SK-N-SH treated with all-trans-retinoic acid at 6 μM for 48 hours (cell line): Measurements from ENCODE around the gene BAK1.

Source experiments
- ATAC-seq: fragments of 200-7000 bp; cut with Tn5 transposase; 3 replicates; pipeline ENCODE4 v1.9.1; 2020; ENCODE audit warnings: mild to moderate bottlenecking, moderate library complexity
- ARNTL ChIP-seq: fragments of 450-650 bp; formaldehyde crosslinking; IDR thresholded peaks from 2 replicates; pipeline ENCODE4 v1.5.0; 2020; ENCODE audit warnings: low read depth, mild to moderate bottlenecking, moderate library complexity, borderline replicate concordance
- BACH2 ChIP-seq: fragments of 250-450 bp; sonication (Bioruptor Pico); IDR thresholded peaks from 2 replicates; pipeline ENCODE4 v1.9.0; 2021; ENCODE audit warnings: mild to moderate bottlenecking, borderline replicate concordance
- CSDC2 ChIP-seq: fragments of 250-450 bp; sonication (Bioruptor Pico); IDR thresholded peaks from 2 replicates; pipeline ENCODE4 v1.5.0; 2020; ENCODE audit warnings: mild to moderate bottlenecking, moderate library complexity
- GLIS3 ChIP-seq: fragments of 250-450 bp; sonication (Bioruptor Pico); IDR thresholded peaks from 2 replicates; pipeline ENCODE4 v1.5.0; 2020; ENCODE audit warnings: mild to moderate bottlenecking, moderate library complexity
- ISL1 ChIP-seq: fragments of 250-450 bp; sonication (Bioruptor Pico); IDR thresholded peaks from 2 replicates; pipeline ENCODE4 v2.1.2; 2022; ENCODE audit warnings: mild to moderate bottlenecking, moderate library complexity
- OSR1 ChIP-seq: fragments of 250-450 bp; sonication (Bioruptor Pico); IDR thresholded peaks from 2 replicates; pipeline ENCODE4 v1.8.0; 2022; ENCODE audit warnings: moderate library complexity, mild to moderate bottlenecking, inconsistent platforms
- RARB ChIP-seq: fragments of 250-450 bp; sonication (Bioruptor Pico); IDR thresholded peaks from 2 replicates; pipeline ENCODE4 v1.8.0; 2021; ENCODE audit warnings: mild to moderate bottlenecking, moderate library complexity
- SNAI2 ChIP-seq: fragments of 250-450 bp; sonication (Bioruptor Pico); IDR thresholded peaks from 2 replicates; pipeline ENCODE4 v1.5.0; 2020; ENCODE audit warnings: mild to moderate bottlenecking, moderate library complexity
- ZFP3 ChIP-seq: fragments of 250-450 bp; sonication (Bioruptor Pico); IDR thresholded peaks from 2 replicates; pipeline ENCODE4 v1.5.0; 2020; ENCODE audit warnings: mild to moderate bottlenecking, moderate library complexity
- ZNF565 ChIP-seq: fragments of 450-650 bp; formaldehyde crosslinking; conservative IDR thresholded peaks from 2 replicates; pipeline ENCODE4 v1.5.0; 2020; ENCODE audit warnings: low read depth, mild to moderate bottlenecking, moderate library complexity
- ZNF70 ChIP-seq: fragments of 450-650 bp; formaldehyde crosslinking; IDR thresholded peaks from 2 replicates; pipeline ENCODE4 v1.5.0; 2020; ENCODE audit warnings: mild to moderate bottlenecking, moderate library complexity
- TF ChIP-seq, protein P1 (sequence below): fragments of 250-450 bp; sonication (Bioruptor Pico); IDR thresholded peaks from 2 replicates; pipeline ENCODE4 v1.5.1; 2021; ENCODE audit warnings: mild to moderate bottlenecking, moderate library complexity
- TF ChIP-seq, protein P2 (sequence below): fragments of 250-450 bp; sonication (Bioruptor Pico); IDR thresholded peaks from 2 replicates; pipeline ENCODE4 v1.5.0; 2020; ENCODE audit warnings: mild to moderate bottlenecking, moderate library complexity
- TF ChIP-seq, protein P3 (sequence below): fragments of 250-450 bp; sonication (Bioruptor Pico); IDR thresholded peaks from 2 replicates; pipeline ENCODE4 v1.5.1; 2020; ENCODE audit warnings: low read depth, mild to moderate bottlenecking, moderate library complexity

BAK1 gene

DNA sequence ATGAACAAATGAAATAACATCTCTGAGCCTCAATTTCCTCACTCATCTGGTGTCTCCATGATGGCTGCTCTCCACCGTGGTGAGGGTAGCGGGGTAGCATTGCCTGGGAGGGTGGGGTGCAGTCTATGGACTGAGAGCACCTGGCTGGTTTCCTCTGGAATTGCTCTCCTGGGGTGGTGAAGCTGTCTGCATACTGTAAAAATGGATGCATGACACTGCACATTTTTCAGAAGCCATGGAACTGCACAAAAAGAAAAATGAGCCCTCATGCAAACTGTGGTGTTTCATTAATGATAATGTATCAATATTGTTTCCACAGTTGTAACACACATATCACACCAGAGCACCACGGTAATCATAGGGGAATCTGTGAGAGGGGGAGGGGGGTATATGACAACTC is 28.9 kb upstream of the BAK1 start (continued):
- TF ChIP-seq, protein P1, sequence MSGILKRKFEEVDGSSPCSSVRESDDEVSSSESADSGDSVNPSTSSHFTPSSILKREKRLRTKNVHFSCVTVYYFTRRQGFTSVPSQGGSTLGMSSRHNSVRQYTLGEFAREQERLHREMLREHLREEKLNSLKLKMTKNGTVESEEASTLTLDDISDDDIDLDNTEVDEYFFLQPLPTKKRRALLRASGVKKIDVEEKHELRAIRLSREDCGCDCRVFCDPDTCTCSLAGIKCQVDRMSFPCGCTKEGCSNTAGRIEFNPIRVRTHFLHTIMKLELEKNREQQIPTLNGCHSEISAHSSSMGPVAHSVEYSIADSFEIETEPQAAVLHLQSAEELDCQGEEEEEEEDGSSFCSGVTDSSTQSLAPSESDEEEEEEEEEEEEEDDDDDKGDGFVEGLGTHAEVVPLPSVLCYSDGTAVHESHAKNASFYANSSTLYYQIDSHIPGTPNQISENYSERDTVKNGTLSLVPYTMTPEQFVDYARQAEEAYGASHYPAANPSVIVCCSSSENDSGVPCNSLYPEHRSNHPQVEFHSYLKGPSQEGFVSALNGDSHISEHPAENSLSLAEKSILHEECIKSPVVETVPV: no peak
- no peak for TF ChIP-seq CSDC2
- TF ChIP-seq, all 23 proteins: peak for 0

DNA sequence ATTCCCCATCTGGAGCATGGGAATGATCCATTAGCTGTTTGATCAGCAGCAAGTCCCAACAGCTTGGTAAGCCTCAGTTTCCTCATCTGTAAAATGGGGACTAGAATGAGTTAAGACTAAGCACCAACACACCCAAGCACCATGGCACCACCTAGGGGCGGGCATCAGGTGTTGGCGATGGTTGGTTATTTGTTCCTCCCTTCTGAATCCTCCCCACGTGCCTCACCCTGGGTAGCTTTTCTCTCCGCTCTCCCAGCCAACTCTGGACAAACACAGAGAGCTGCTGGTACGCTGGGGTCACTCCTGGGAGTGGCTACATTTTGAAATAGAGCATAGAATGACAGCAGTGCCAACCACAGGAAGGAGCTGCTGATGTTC is 27.7 kb upstream of the BAK1 start:
- TF ChIP-seq GLIS3 (CRISPR knock-in tag): no peak
- TF ChIP-seq ZNF70 (CRISPR knock-in tag): 0 out of 2 replicates have a peak, but pooled peaks have one; percentile 2
- TF ChIP-seq, all 23 proteins: peak for 1
- ATAC-seq: no peak; the same call in 2 of the 3 replicates

DNA sequence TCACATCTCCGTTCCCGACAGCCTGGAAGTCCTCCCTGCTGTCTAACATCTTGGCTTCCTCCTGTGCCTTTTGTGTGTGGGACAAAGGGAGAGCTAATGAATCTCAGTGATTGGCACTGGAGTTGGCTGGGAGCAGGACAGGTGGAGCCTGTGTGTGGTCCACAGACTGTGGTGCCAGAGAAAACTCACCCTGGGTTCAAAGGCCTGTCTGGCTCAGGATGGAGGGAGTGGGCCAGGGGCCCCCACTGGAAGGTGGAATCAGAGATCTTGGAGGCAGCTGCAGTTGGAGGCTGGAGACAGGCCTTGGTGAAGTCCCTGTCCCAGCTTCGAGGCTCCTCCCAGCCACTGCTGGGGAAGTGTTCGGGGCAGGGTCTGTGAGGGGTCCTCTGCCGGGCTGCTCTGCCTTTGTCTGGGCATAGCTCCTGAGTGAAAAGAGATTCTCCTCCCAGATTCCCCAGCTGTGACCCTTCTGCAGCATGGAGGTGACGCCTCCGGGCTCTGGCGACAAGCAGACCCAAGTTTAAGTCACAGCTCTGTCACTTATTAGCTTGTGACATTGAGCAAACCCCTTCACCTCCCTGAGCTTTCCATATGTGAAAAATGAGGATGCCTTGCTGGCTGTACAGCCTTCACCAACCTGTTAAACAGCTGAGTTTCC is 27.2 kb upstream of the BAK1 start:
- no peak for ATAC-seq

DNA sequence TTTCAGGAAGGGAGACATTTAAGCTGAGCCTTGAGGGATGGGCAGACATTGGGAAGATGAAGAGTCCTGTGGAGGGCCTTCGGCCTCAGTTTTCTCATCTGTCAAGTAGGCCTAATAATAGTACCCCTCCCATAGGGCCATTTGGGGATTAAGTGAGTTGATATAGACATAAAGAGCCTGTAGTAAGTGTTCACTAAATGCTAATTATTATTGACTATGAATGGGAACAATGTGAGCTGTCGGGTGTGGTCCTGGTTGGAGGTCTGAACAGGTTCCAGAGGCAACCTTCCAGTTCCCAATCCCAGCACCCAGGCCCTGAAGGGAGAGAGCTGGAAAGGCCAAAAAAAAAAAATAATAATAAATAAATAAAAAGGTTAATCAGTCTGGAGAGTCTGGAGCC is 26.6 kb upstream of the BAK1 start:
- ATAC-seq: no peak
- TF ChIP-seq ZFP3 (no peak), OSR1 (CRISPR knock-in tag) (no peak), ARNTL (CRISPR knock-in tag) (no peak), SNAI2 (CRISPR knock-in tag) (no peak), BACH2 (CRISPR knock-in tag) (no peak), ZNF565 (CRISPR knock-in tag) (no peak), RARB (CRISPR knock-in tag) (no peak)
- TF ChIP-seq, protein P1: no peak
- TF ChIP-seq, protein P2, sequence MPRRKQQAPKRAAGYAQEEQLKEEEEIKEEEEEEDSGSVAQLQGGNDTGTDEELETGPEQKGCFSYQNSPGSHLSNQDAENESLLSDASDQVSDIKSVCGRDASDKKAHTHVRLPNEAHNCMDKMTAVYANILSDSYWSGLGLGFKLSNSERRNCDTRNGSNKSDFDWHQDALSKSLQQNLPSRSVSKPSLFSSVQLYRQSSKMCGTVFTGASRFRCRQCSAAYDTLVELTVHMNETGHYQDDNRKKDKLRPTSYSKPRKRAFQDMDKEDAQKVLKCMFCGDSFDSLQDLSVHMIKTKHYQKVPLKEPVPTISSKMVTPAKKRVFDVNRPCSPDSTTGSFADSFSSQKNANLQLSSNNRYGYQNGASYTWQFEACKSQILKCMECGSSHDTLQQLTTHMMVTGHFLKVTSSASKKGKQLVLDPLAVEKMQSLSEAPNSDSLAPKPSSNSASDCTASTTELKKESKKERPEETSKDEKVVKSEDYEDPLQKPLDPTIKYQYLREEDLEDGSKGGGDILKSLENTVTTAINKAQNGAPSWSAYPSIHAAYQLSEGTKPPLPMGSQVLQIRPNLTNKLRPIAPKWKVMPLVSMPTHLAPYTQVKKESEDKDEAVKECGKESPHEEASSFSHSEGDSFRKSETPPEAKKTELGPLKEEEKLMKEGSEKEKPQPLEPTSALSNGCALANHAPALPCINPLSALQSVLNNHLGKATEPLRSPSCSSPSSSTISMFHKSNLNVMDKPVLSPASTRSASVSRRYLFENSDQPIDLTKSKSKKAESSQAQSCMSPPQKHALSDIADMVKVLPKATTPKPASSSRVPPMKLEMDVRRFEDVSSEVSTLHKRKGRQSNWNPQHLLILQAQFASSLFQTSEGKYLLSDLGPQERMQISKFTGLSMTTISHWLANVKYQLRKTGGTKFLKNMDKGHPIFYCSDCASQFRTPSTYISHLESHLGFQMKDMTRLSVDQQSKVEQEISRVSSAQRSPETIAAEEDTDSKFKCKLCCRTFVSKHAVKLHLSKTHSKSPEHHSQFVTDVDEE: no peak
- TF ChIP-seq, protein P3, sequence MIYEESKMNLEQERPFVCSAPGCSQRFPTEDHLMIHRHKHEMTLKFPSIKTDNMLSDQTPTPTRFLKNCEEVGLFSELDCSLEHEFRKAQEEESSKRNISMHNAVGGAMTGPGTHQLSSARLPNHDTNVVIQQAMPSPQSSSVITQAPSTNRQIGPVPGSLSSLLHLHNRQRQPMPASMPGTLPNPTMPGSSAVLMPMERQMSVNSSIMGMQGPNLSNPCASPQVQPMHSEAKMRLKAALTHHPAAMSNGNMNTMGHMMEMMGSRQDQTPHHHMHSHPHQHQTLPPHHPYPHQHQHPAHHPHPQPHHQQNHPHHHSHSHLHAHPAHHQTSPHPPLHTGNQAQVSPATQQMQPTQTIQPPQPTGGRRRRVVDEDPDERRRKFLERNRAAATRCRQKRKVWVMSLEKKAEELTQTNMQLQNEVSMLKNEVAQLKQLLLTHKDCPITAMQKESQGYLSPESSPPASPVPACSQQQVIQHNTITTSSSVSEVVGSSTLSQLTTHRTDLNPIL (CRISPR knock-in tag): no peak

More for the DNA sequence above, 27.2 kb upstream of the BAK1 start:
- no peak for TF ChIP-seq ISL1 (CRISPR knock-in tag)
- 0 out of 2 replicates have a peak, but pooled peaks have one; percentile 23 for TF ChIP-seq ZNF70 (CRISPR knock-in tag)
- TF ChIP-seq, protein P1: no peak

DNA sequence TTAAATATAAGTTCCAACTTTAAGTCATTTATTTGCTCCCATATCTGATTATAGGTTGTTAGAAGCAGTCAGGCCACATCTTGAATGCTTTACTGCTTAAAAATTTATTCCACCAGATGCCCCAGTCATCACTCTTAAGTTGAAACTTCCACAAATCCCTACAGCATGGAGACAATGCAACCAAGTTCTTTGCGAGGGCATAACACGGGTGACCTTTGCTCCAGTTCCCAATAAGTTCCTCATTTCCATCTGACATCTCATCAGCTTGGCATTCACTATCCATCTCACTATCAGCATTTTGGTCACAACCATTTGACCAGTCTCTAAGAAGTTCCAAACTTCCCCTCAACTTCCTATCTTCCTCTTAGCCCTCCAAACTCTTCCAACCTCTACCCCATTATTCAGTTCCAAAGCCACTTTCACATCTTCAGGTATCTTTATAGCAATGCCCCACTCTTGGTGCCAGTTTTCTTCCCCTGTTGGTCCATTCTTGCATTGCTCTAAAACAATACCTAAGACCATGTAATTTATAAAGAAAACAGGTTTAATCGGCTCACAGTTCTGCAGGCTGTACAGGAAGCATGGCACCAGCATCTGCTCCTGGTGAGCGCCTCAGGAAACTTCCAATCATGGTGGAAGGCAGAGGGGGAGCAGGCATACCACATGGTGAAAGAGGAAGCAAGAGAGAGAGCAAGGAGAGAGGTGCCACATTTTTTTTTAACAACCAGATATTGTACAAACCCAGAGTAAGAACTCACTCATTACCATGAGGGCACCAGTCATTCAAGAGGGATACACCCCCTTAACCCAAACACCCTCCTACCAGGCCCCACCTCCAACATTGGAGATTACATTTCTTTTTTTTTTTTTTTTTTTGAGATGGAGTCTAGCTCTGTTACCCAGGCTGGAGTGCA is 25.1 kb upstream of the BAK1 start:
- no peak for TF ChIP-seq CSDC2
- ATAC-seq: no peak
